Body of pancreas (tissue), 4 donors: ENCODE results near the gene SLC2A6.

Experiments
- POLR2A ChIP-seq, 3 donors: fragments of 450-650 bp; IDR thresholded peaks; one replicate each; pipeline ENCODE4 v1.6.1; 2016; ENCODE audit warnings: antibody characterized with exemption in 3 of 3, mild to moderate bottlenecking in 2 of 3
- TF ChIP-seq, protein P1 (sequence below), 7 experiments: fragments of 450-650 bp in 4 of 7; fragments of 200-600 bp in 3 of 7; sonication (generic) in 3 of 7; IDR thresholded peaks; one replicate each; pipeline ENCODE4 v1.5.1; 2016 to 2019; ENCODE audit warnings: antibody characterized with exemption in 7 of 7

DNA sequence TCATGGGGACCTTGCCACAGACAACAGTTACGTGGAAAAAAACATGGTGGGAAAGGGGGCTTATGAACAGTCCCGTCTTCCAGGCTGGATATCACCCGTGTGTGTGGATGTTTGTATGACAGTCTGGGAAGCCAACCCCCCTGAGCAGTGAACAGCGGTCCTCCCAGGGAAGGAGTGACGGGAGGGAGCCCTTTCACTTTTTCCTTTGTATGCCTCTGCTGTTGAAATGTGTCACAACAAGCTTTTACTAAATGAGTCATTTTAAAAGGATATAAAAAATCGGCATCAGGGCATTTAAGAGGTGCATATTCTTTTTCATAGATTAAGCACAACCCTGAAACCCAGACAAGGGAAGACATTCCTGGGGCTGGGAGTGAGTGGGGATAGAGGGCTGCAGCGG lies 40.8 kb upstream of the SLC2A6 start:
- TF ChIP-seq, protein P1, sequence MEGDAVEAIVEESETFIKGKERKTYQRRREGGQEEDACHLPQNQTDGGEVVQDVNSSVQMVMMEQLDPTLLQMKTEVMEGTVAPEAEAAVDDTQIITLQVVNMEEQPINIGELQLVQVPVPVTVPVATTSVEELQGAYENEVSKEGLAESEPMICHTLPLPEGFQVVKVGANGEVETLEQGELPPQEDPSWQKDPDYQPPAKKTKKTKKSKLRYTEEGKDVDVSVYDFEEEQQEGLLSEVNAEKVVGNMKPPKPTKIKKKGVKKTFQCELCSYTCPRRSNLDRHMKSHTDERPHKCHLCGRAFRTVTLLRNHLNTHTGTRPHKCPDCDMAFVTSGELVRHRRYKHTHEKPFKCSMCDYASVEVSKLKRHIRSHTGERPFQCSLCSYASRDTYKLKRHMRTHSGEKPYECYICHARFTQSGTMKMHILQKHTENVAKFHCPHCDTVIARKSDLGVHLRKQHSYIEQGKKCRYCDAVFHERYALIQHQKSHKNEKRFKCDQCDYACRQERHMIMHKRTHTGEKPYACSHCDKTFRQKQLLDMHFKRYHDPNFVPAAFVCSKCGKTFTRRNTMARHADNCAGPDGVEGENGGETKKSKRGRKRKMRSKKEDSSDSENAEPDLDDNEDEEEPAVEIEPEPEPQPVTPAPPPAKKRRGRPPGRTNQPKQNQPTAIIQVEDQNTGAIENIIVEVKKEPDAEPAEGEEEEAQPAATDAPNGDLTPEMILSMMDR (IDR thresholded peaks at IDR 0.05), result no peak
- TF ChIP-seq POLR2A (IDR thresholded peaks at IDR 0.05), result no peak
